CD4-positive, alpha-beta T cell treated with Interferon gamma for 1 hour (primary cell): ENCODE results near the gene XRCC4.
"Not testable (repeated sequence)": the region's sequence is repeated elsewhere in the genome, so short reads cannot be mapped to it uniquely, and the experiment has no call there.

ENCODE experiments used
- DNase-seq: peaks from one replicate; pipeline ENCODE4 v3.0.0-alpha.2; 2020

XRCC4 gene

DNA sequence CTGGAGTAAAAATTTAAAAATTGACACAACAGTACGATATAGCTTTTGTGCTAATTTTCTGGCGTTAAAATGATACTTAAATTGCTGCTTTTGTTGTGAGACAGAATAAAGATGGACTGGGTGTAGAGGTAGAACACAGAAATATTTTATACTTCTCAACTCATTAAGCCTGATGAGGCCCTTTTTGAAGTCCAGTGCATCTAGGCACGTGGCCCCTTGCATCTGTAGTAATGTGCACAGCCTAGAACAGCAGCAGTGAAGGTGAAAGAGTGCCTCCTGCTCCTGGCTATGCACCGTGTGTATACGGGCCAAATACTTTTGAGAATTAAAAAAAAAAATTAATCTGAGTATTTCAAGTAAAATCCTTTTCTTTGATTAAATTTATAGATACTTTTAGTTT lies 115.6 kb downstream of the XRCC4 start:
- DNase-seq = no peak

DNA sequence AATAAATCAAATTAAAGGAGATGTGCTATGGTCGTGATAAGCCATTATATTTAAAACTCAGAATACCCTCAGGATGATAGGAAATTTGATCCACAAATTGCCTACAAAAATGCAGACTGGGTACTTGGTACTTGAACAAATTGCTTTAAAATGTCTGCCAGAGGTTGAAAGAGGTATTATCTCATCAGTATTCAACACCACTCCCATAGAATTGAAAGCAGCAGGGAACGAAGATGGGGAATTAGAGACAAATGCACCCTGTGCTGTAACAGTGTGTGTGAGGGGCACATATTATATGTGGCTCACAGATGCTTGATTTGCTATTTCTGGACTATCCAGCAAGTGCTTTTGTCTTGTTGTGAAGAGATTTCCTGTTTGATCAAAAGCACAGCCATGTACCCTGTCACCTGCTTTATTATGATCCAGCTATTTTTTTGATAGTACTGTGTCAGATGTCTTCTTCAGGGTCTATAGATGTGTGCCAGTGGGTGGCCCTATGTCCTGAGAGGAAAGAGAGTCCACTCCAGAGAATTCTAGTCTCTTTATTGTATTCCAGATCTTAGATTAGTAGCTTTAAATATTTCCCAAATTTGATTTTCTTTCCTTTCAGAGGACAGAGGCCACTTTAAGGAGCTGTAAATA lies 120.1 kb downstream of the XRCC4 start:
- DNase-seq = no peak

DNA sequence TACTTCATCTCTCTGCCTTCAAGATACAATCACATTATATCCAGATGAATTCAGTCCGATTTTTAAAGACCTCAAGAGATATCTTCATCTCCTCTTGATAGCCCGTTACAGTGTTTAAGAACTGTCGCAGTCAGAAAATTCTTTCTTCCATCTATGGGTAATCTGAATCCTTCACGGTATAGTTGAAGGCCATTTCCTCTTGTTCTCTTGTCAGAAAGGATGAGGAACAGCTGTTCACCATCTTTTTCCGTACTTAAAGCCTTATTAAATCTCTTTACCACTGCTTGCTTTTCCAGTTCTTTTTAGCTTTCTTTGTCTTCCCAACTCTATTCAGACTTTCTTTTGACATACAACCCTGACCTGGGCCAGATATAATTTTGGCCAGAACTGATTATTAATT lies 121.8 kb downstream of the XRCC4 start:
- no peak for DNase-seq

DNA sequence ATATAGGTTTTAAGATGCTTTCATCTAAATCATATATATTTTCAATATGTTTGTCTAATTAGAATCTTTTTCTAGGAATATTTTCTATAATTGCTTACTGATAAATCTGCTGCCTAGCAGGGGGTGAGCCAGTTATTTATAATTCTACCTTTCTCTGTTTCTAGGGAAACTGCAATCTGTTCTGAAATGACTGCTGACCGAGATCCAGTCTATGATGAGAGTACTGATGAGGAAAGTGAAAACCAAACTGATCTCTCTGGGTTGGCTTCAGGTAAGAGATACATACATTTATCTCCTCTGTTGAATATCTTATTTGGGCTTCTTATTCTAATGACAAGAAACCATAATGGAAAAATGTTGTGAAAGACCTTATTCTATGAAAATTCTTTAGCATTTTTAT lies 127.3 kb downstream of the XRCC4 start:
- no peak for DNase-seq

DNA sequence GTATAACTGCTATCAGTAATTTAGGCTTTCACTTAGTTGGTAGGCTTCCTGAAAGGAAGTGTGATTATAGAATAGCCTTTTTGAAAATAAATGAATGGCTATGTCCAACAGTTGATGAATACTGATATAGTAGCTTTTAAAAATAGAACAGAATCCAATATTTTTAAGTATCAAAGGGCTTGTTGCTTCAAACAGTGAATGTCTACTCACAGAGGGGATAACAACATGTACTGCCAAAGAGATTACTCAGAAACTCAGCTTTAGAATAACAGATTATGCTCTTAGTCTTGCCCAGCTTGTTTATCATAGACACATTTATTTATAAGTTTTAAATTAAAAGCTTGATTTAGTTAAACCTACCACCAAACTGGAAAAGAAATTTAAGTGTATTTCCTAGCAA lies 132.6 kb downstream of the XRCC4 start:
- no peak for DNase-seq

DNA sequence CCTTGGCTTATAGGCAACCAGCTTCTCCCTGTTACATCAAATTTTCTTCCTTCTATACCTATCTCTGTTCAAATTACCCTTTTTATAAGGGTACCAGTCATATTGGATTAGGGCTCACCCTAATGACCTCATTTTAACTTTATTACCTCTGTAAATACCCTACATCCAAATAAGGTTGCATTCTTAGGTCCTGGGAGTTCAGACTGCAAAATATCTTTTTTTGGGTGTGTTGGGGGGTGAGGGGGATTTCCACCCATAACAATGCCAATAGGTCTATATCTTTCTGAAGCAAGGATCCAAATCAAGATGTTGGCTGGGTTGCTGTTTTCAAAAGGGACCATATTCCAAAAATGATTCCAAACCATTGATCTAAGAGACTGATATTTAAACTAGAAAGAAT lies 141.7 kb downstream of the XRCC4 start:
- DNase-seq = no peak

DNA sequence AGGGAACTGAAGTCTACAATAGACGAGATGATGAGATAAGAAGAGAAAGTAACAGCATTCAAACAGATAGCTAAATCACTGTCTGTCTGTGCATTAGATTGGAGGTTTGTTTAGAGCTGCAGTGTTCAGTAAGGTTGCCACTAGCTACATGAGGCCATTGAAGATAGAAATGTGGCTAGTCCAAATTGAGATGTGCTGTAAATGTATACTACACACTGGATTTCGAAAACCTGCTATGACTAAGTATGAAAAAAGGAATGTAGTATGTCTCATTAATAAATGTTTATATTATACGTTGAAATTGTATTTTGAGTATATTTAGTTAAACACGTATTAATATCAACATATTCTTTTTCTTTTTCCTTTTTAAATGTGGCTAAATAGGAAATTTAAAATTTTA lies 142.1 kb downstream of the XRCC4 start:
- DNase-seq = no peak

DNA sequence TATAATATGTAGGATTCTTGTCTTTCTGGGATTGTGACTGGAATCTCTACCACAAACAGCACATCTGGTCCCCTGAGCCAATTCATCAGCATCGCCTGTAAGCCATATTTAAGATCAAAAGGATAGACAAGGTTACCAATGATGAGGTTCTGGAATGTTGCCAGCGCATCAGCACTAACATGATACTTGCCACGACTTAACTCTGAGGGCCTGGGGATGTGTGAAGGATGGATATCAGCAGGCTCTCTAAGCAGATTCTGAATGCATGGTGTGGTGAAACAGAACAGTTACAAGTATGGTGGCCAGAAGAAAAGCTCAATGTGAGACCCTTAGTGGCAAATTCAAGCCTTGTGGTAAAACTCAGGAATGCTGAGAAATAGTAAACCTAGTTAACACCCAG lies 143.0 kb downstream of the XRCC4 start:
- DNase-seq = no peak

DNA sequence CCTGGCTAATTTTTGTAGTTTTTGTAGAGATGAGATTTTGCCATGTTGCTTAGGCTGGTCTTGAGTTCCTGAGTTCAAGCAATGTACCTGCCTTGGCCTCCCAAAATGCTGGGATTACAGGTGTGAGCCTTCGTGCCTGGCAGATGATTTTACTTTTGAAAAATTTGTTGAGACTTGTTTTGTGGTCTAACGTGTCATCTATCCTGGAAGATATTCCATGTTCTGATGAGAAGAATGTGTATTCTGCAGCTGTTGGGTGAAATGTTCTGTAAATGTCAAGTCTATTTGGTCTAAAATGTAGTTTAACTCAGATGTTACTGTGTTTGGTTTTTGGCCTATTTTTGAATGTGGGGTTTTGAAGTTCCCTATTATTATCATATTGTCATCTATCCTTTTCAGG lies 145.6 kb downstream of the XRCC4 start:
- DNase-seq = no peak

DNA sequence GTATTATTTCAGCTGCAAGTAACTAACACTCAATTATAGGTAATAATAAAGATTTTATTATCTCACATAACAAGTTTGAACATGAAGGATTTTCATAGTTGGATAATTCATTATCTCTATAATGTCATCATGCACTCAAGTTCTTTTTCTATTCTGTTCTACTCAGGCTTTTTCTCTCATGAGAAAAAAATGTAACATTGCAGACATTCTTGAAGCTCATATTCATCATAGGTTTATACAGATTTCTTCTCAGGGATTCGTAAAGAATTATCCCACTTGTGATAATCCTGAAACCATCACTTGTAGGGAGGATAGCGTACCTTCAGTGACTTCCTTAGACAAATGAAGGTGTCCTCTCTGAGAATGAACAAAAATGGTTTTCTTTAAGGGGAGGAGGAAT lies 150.3 kb downstream of the XRCC4 start:
- no peak for DNase-seq

DNA sequence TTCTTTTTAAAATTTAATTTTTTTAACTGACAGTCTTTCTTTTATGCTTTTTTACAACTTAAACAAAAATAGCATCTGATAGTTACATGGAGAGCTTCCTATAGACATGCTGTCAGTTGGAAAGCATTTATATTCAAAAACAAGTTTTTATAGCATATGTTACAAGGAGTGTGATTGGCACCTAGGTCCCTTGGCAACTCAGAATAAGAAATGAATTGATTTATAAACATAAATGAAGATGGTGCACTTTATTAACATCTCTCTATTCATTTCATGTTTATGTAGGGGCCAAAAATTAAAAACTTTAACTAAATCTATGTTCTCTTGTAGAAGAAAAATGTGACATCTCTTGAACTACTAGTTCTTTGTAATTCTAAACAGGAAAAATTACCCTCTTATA lies 153.2 kb downstream of the XRCC4 start:
- no peak for DNase-seq

DNA sequence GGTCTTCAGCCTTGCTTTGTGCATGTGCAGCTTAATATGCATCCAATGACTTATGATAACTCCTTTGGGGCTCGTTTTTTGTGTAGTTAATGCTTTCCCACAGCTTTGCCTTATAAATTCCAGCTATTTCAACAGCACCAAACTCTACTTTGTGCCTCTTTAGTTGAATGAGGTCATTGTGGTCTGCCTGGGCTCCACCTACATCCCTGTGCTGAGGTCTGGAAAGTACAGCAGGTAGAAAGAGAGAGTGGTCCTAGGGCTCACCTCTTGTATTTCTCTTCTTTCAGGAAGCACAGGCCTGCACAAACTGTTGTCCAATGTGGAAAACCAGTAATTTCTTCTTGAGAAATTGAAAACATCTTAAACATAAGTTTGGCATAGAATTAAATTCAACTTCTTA lies 167.2 kb downstream of the XRCC4 start:
- DNase-seq = no peak

DNA sequence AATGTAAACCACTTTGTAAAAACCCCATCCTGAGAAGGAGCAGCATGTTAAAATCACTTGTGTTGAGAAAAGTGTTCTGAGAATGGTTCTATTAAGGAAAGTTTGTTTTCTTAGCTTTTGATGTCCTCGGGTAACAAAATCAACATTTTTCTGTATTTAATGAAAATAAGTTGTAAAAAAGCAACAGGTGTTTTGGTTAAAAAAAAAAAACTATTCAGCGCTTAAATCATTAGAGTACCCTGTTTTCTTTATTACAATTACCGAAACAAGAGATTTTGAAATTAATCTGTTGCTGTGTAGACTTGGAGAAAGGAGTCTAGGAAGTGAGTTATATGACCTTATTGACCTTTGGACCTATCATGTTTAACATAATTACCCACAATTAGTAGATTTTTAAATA lies 167.7 kb downstream of the XRCC4 start:
- no peak for DNase-seq

DNA sequence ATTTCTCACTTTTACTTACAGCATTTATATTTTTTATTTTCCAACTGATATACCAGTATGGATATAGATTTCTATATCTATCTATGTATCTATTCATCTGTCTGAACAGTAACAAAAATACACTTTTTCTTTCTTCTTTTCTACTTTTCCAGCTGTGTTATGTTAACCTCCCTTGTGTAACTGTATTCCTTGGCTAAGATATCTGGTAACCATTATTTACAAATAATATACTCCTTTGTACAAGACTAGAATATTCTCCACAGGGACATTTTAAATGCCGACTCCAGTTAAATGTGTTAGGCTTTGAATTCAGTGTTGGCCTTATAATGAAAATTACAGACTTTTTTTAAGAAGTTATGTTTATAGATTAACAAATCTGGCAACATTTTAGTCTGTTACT lies 168.7 kb downstream of the XRCC4 start:
- no peak for DNase-seq

DNA sequence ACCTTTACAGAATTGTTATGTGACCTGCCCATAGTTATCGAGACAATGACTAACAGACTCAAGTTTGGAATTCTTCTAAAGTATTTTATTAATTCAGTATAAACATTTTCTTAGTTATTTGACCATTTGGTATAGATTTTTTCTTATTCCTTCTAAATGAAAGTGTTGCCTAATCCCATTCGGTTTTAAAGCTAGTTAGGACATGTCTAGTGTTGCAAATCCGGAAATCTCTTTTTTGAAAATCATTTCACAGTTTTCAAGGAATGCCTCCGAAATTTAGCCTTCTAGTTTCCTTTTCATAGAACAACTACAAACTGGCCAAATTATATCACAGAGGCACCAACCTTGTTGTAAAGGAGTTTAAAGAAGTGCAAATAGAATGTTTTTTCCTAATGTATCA lies 171.8 kb downstream of the XRCC4 start:
- DNase-seq = no peak

DNA sequence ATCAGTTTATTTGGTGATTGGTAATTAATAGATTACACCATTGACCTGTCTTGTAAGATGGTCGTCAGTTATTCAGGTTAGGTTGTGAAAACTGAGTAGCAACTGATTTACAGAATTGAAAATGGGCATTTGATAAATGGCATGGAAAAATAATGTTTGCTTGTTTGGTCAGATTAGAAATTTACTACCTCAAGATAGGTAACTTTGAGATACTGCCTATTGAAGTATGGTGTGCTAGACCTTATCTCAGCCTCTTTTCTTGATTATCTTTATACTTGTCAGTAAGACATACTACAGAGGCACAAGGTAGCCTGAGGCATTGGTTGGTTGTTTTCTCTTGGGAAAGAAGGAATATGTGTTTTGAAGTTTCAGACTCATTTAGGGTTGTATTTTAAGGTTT lies 174.5 kb downstream of the XRCC4 start:
- no peak for DNase-seq

DNA sequence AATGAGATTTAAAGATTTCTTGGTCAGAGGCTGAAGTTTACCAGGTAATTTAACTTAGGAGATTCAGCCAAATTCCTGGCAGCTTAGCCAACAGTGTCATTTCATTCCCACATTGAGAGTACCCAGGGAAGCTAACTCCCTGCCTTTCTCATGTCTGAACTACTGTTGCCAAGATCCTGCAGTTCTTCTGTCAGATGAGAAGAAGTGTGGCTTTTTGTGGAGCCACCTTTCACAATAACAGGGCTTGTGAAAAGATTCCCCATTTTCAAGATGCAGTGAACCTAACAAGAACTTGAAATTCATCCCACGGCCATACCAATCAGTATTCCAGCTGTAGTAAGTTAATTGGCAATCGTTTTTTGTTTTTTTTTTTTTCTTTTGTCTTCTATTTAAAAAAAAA lies 176.4 kb downstream of the XRCC4 start:
- DNase-seq = no peak

DNA sequence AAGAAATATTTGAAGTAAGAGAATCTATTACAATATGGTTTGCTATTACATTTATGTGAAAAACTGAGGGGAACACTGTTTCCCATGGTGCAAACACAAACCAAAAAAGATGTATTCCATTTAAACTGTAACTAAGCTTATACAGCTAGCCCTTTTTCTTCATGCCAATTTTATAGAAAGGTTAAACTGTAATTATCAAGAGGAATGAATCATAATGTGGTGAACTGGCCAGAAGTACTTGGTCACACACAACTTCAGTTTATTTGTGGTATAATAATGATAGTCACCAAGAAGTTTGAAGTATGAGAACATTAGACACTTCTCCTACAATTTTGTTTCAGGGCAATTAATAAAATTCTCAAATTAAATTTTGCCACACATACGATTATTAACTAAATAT lies 177.9 kb downstream of the XRCC4 start:
- no peak for DNase-seq

DNA sequence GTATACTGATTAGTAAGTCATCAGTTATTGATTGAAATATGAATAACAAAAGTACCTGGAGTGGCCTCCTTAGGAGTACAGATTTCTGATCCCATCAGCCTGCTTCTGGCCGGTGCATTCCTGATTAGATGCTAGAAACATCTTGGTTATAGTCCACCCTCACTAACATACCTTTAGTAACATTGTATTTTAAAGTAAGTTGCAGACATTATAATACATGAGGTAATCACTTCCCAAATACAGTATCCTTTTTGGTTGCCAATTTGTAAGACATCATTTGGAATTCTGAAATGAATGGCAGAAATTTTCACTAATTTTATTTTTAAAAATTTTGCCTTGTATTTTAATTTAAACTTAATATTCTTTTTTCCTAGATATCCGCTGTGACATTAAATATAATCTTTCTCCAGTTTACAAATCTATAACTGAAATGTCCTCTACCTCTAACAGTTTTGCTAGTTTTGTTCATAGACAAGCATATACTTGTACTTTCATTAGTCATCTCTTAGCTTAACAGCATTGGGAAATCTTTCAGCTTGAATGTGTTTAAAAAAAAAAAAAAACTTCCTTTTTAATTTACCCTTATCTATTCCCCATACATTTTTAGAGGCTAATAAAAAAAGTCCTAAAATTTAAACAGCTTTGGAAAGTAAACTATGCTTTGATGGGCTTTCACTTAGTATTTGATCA lies 178.9 kb downstream of the XRCC4 start:
- DNase-seq = no peak

DNA sequence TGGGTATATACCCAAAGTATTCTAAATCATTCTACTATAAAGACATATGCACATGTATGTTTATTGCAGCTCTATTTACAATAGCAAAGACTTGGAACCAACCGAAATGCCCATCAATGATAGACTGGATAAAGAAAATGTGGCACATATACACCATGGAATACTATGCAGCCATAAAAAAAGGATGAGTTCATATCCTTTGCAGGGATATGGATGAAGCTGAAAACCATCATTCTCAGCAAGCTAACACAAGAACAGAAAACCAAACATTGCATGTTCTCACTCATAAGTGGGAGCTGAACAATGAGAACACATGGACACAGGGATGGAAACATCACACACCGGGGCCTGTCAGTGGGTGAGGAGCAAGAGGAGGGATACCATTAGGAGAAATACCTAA lies 180.3 kb downstream of the XRCC4 start:
- DNase-seq = not testable (repeated sequence)

DNA sequence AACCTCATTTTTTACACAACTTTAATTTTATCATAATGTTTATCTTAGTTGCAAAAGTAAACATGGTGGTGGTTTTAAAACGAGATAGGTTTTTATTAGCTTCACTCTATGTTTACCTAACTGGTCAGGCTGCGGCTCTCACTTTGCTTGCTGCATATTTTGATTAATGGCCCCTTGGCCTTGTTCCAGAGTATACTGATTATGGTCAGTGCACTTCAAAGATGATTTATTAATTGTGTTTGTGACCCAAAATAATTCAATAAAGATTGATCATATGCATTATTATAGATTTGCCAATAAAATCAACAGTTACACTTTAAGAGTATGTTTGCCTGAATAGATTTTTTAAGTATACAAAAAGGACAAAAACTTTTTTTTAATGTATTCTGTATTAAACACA lies 188.0 kb downstream of the XRCC4 start:
- no peak for DNase-seq

DNA sequence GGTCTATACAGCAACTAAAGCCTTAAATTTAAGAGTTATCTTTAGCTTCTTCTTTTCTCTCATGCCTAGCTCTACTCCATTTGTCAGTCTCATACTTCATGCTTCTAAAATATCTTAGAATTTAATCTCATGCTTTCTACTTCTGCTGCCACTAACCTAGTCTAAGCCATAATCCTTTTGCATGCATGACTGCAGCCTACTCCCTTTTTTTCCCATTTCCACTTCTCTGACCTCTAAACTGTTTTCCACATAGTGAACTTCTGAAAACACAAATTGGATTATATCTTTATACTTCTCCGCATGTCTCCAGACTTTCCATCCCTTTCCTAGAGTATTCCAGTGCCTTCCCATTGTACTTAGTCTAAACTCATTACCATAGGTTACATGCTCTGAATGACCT lies 193.0 kb downstream of the XRCC4 start:
- no peak for DNase-seq

DNA sequence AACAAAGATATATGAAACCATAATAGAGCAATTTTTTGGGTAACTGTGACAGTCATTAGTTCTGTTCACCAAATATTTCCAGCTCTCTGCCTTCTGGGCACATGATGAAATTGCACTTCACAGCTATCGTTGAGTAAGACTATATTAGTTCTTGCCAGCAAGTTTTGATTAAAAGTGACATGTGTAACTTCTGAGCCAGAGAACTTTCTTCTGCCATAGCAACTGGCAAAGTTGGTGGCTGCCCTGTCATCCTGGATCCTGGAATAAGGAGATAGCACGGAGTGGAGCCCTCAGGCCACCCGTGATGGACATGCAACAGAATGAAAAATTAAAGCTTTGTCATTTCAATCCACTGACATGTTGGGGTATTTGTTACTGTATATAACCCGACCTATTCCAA lies 199.8 kb downstream of the XRCC4 start:
- no peak for DNase-seq

DNA sequence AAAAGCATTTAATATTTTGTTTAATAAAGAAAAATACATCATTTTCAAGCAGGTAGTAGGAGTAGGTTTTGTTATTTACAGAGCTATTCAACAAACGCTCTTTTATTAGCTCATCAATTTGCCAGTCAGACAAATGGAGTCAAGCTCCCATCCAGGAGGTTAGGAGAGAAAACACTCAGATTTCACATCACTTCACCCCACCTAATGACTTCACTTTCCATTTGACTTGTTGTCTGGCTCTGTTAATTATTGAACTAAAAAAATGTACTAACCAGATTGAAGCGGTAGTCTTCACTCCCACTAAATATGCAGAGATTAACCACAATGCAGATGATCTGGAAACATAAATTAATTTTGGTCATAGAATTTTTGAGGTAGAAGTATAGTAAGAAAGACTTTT lies 200.6 kb downstream of the XRCC4 start:
- DNase-seq = no peak

DNA sequence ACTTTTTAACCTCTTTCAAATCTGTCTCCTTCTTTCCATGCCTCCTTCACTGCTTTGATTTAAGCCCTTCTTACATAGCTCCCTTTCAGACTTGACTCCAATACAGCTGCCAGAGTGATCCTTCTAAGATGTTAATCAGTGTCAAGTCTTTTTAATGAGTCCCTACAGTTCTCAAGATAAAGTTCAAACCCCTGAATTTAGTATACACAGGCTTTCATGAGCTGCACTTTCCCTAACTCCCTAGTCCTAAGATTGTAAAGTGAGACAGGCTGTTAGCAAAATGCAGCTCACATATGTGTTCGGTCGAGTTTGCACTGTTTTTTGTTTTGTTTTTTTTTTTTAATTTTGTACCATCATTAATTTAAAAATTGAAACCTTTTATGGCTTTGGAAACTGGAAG lies 203.8 kb downstream of the XRCC4 start:
- no peak for DNase-seq
